Stimulated activated CD4-positive, alpha-beta T cell treated with anti-CD3 and anti-CD28 coated beads, Interleukin-12 subunit alpha, Interleukin-12 subunit beta, amount 100 ng/mL, for 48 hours (primary cell): ENCODE data around the gene MRPL52.

Experiments
- DNase-seq, 3 donors: peaks; one replicate each; pipeline ENCODE4 v3.0.0-alpha.2; 2020; ENCODE audit warnings: low read depth in 2 of 3, low spot score in 1 of 3

MRPL52 gene

GRCh38 chr14:22878271-22879246, 48.9 kb downstream of the MRPL52 start:
- DNase-seq = no peak

- no peak for DNase-seq
Measured at GRCh38 chr14:22882064-22882463, 52.4 kb downstream of the MRPL52 start.

- no peak for DNase-seq
Measured at GRCh38 chr14:22882529-22883172, 53.0 kb downstream of the MRPL52 start.

GRCh38 chr14:22883173-22883976, 53.7 kb downstream of the MRPL52 start, which contains the start of gene REM2:
TSS of gene REM2 (plus strand) at chr14:22883222. CDS start at chr14:22883288, 66 bp downstream.
- DNase-seq = no peak

GRCh38 chr14:22884076-22884737, 54.5 kb downstream of the MRPL52 start:
- no peak for DNase-seq
